T-helper 1 cell (primary cell): ENCODE results near the gene PFKFB2.
A peak's percentile ranks its signal among the peaks of the same experiment; 100 is the strongest.

Experiments
- DNase-seq, 5 donors: peaks; one replicate each; pipeline ENCODE4 v3.0.0-alpha.2; 2012 to 2020
- total RNA-seq, 4 donors: gene quantifications; one replicate each; lab custom pipeline; 2026; lab: John Stamatoyannopoulos, UW

The PFKFB2 gene
- total RNA-seq: 6.4 to 7.6 (median 7.4) reads per million in 4 donors

- DNase-seq: peak; percentile 90 to 94 (median 91)
These were observed at the start of gene PFKFB2 for GRCh38 chr1:207052911-207053769. Gene PFKFB2 (plus strand): TSS chr1:207053275. CDS start chr1:207054718, 1,443 bp downstream.

DNA sequence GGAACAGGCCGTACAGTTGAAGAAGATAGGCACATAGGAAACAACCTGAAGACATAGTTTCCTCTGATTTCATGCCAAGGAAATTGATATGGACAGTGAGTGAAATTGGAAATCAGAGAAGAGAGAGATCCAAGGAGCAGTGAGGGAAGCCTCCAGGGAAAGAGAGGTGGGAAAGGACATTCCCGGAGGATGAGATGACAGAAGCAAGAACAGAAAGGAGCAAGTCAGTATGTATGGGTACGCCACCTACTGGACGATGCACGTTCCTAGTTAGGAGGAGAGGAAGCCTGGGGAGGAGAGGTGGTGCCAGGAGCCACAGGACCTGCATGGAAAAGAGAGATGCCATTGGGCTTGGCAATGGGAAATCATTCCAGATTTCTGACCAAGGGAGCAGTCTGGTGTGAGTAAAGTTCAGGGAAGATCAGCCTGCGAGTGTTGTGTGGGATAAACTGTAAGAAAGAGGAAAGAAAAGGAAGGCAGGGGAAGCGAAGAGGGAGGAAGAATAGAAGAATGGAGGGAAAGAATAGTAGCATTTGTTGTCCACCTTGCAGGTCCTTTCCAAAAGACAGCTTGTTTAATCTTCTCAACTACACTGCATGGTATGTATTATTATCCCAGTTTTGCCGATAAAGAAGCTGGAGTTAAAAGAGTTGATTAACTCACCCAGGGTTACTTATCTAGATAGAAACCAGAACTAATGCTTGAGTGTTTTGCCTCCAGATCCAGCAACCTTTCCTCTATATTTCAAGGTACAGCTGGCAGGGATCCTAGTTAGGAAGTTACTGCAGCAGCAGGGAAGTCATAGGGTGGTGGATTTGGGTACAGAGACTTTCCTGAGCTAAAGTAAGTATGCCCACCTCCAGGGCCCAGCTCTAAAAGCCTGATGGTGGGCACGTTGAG is 47.9 kb upstream of the PFKFB2 start:
- peak in 2 of 5 donors; percentile 16 to 19 for DNase-seq

GRCh38 chr1:207006083-207006482 is 47.0 kb upstream of the PFKFB2 start:
- DNase-seq: no peak

DNA sequence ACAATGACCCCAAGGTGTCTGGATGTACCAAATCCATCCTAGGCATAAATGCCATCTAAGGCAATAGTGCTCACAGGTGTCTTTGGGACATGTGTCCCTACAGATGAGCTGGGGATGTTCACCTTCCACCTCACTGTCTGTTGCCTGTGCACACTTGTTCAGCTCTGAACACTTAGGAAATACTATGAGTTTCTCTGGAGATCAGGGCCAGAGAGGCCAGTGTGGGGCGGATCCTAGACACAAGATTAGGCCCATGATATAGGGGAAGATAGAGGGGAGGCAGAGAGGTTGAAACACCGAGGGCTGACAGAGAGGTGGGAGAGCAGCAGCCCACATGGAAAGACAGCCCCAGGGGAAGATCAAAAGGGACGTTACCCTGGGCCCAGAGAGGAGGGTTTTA is 46.2 kb upstream of the PFKFB2 start:
- no peak for DNase-seq

- no peak for DNase-seq
These were observed 45.6 kb upstream of the PFKFB2 start for GRCh38 chr1:207007352-207008033.

DNA sequence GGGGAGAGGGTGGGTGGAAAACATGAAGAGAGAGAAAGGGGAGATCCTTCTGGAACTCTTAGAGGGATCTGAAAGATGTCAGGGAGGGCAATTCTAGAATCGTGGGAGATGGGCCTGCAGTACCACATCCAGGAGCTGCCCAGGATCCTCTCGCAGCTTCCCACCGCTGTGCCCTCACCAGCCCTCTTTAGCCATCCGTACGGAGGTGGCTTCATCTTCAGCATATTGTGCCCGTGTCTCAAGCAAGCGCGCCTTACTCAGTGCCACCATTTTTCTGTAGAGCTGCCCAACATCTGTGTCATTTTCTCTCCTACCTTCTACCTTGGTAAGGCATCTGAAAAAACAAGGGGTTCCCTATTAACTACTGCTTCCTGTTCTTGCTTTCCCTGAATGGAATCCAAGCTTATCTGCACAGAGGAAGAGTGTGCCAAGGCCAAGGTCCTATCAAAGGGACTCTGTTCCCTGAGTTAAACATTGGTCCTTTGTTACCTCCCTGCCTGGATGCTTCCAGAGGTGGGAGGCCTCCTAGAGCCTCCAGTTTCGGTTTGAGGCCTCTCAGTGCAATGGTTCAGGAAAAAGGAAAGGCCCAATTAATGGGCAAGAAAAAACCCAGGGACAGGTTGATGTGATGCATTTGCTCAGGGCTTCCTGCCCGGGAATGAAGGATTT is 43.8 kb upstream of the PFKFB2 start:
- no peak for DNase-seq

DNA sequence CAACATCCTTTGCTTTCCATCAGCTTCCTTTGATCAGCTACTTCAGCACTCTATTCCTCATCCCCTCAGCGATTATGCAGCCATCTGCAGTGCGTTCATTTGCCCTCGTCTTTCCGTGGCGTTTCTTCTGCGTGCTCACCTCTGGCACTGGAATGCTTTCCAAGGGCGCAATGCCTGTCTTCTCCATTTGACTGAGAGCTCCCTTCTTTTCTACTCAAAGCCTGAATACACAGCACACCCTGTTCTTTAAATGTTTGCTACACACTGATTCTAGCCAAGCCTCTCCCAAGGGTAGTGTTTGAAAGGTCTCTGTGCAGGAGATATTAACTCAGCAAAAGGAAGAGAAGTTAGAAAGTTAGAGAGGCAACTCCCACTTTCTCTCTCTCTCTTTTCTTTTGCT is 43.1 kb upstream of the PFKFB2 start:
- DNase-seq: no peak

DNA sequence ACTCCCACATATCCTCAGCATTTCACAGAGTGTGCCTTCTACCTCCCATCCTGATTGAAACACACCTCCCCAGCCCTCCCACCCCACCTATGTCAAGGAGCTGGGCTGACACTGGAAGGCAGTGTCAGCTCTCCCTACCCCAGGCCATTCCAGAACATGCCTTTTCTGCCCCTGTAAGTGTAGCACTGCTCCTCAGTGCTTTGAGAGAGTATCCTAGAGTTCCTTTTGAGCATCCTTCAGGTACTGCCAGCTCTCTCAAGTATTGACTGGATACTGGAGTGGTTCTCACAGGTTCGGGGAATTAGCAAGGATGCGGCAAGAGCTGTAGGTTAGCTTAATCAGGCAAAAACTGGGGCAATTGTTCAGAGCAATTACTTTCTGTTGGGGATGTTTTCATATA is 42.3 kb upstream of the PFKFB2 start:
- DNase-seq: no peak

DNA sequence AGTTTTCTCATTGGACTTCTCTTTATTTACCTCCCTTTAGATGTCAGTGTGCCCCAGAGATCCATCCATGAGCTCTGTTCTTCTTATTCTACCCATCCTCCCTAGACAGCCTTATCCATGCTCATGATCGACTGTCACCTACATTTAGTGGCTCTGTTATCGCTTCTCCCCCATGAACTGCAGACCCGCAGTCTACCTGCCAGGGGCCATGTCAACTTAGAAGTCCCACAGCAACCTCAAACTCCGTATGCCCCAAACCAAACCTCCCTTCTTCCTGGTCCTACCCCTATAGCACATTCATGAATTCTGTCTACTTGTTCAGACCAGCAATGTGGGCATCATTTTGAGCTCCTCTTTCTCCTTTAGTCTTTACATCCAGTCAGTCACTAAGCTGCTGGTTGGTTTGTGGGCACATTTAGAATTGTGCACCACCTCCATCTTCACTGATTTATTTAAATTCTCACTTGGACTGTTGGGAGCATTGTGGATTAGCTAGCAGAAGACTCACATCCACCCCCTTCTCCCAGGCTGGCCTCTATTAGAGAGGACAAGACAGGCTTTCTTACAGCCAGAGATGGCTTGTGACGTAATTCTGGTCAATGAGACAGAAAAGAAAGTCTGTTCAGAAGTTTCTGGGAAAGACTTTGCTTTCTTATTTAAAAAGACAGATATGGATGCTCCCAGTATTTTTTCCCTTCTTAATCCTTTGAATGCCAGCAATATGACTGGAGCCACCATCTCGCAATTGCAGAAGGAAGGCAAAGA is 39.6 kb upstream of the PFKFB2 start:
- DNase-seq: no peak

- no peak for DNase-seq
These were observed 38.3 kb upstream of the PFKFB2 start for GRCh38 chr1:207014728-207015127.

DNA sequence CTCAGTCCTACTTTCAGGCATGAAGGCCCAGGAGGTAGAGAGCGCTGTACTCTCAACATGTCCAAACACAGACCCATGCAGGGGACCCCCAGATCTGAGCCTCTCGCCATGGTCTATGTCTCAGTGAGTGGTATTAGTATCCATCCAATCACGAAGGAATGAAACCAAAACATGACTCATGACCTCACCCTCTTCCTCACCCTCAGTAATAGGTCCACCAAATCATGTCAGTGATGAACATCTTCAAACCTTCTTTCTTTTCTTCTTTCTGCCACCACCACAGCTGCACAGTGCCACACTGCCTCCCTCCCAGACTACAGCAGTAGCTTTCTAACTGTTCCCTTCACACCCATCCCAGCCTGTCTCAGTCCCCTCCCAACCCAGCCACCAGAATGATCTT is 37.3 kb upstream of the PFKFB2 start:
- DNase-seq: no peak

- no peak for DNase-seq
These were observed 35.2 kb upstream of the PFKFB2 start for GRCh38 chr1:207017615-207018559.

GRCh38 chr1:207018707-207019106 is 34.4 kb upstream of the PFKFB2 start:
- no peak for DNase-seq

GRCh38 chr1:207019161-207019560 is 33.9 kb upstream of the PFKFB2 start:
- no peak for DNase-seq

- DNase-seq: no peak
These were observed 33.4 kb upstream of the PFKFB2 start for GRCh38 chr1:207019661-207020060.

- no peak for DNase-seq
These were observed 32.9 kb upstream of the PFKFB2 start for GRCh38 chr1:207020065-207020708.

DNA sequence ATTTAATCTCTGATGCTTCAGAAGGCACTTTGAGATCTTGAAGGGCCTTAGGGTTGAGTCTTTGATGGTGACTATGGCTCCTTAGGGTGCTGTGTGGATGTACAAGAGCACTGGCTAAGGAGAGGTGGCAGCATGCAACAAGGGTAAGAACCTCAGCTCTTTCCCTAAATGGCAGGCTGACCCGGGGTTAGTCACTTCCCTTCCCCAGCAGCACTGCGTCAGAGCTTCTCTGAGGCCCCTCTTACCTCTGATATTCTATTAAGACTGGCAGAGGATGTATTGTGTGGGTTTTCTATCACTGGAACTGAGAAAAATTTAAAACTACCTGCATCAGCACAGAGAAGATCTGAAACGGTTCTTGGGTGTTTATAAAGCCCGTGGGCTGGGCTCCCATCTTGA is 32.4 kb upstream of the PFKFB2 start:
- no peak for DNase-seq

DNA sequence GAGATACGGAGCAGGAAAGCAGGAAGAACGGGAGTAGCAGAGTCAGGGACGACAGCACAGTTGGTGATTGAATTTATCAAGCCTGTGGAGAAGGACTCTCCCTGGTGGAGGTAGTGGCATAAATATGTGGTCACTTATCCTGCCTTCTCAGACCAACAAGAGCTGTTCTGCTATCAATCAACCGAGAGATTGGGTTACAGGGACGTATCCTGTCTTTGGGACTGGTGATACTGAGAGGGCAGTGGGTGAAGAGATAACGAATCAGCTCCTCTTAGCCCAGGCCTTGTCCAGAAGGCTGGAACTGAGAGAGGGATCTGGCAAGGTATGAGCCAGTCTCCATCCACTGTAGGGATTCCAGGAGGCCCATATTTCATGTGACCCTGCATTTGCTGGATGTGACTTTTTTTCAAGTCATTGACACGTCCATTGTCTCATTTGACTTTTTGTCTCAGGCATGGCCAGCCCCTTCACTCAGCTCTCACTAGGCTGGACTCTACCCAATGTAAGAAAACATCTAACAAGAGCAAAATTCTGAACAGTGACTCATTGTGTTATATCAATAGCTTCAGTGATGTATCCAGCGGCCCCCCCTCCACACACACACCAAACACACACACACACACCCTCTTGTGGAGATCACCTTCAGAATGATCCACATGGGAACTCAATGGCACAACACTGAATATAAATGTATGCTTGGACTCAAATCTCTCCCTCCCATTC is 31.8 kb upstream of the PFKFB2 start:
- DNase-seq: no peak
